H9 (cell line): ENCODE results near the gene CAGE1. TPM values are rescaled to one million over a fixed set of nuclear protein-coding genes. Genes with fewer than 3 reads are reported as not detected.

Source experiments
- DNase-seq: peaks from one replicate; pipeline ENCODE4 v3.0.0-alpha.2; 2017
- H2AFZ ChIP-seq: one replicate; pipeline ENCODE4 v1.6.1; 2013; ENCODE audit warnings: mild to moderate bottlenecking, low read length, control low read depth, moderate library complexity
- H2AK5ac ChIP-seq: 2 replicates; pipeline ENCODE4 v1.6.1; 2013; ENCODE audit warnings: low read length, control low read depth, mixed read lengths; ENCODE audit not compliant: insufficient read length
- H2BK120ac ChIP-seq: one replicate; pipeline ENCODE4 v1.6.1; 2013; ENCODE audit warnings: low read depth, mild to moderate bottlenecking, low read length, control low read depth, inconsistent platforms; ENCODE audit not compliant: poor library complexity, severe bottlenecking
- H2BK12ac ChIP-seq: 2 replicates; pipeline ENCODE4 v1.6.1; 2013; ENCODE audit warnings: low read length, control low read depth, mixed read lengths, low read depth; ENCODE audit not compliant: insufficient read length
- H2BK15ac ChIP-seq: 2 replicates; pipeline ENCODE4 v1.6.1; 2013; ENCODE audit warnings: low read depth, low read length, control low read depth
- H2BK20ac ChIP-seq: one replicate; pipeline ENCODE4 v1.6.1; 2013; ENCODE audit warnings: low read depth, mild to moderate bottlenecking, low read length, control low read depth, inconsistent platforms; ENCODE audit not compliant: poor library complexity, severe bottlenecking
- H2BK5ac ChIP-seq: 2 replicates; pipeline ENCODE4 v1.6.1; 2013; ENCODE audit warnings: low read length, control low read depth, mixed read lengths; ENCODE audit not compliant: insufficient read length
- H3K14ac ChIP-seq: 2 replicates; pipeline ENCODE4 v1.6.1; 2013; ENCODE audit warnings: low read length, control low read depth; ENCODE audit not compliant: insufficient read depth
- H3K18ac ChIP-seq: 2 replicates; pipeline ENCODE4 v1.6.1; 2013; ENCODE audit warnings: low read depth, mild to moderate bottlenecking, mixed read lengths, low read length, control low read depth; ENCODE audit not compliant: insufficient read length
- H3K23ac ChIP-seq: 2 replicates; pipeline ENCODE4 v1.6.1; 2013; ENCODE audit warnings: low read length, control low read depth, mixed read lengths, low read depth; ENCODE audit not compliant: insufficient read length
- H3K23me2 ChIP-seq: 2 replicates; pipeline ENCODE4 v1.6.1; 2013; ENCODE audit warnings: low read depth, mild to moderate bottlenecking, mixed read lengths, low read length, control low read depth; ENCODE audit not compliant: insufficient read length, poor library complexity, severe bottlenecking
- H3K27ac ChIP-seq: 2 replicates; pipeline ENCODE4 v1.5.1; 2013; ENCODE audit warnings: low read length, control low read depth, mixed read lengths, low read depth; ENCODE audit not compliant: insufficient read length
- H3K27me3 ChIP-seq: 2 replicates; pipeline ENCODE4 v1.6.1; 2013; ENCODE audit warnings: low read length, control low read depth, inconsistent platforms; ENCODE audit not compliant: insufficient read depth
- H3K4ac ChIP-seq: 2 replicates; pipeline ENCODE4 v1.6.1; 2013; ENCODE audit warnings: low read depth, mild to moderate bottlenecking, control low read depth, inconsistent platforms, low read length, moderate library complexity
- H3K4me1 ChIP-seq: 2 replicates; pipeline ENCODE4 v1.6.1; 2013; ENCODE audit warnings: low read length, control low read depth, inconsistent platforms; ENCODE audit not compliant: insufficient read depth
- H3K4me2 ChIP-seq: 2 replicates; pipeline ENCODE4 v1.6.1; 2013; ENCODE audit warnings: low read length, control low read depth, mixed read lengths; ENCODE audit not compliant: insufficient read length, insufficient read depth
- H3K56ac ChIP-seq: 2 replicates; pipeline ENCODE4 v1.6.1; 2013; ENCODE audit warnings: low read depth, mild to moderate bottlenecking, mixed read lengths, low read length, control low read depth; ENCODE audit not compliant: insufficient read length
- H3K79me1 ChIP-seq: 2 replicates; pipeline ENCODE4 v1.6.1; 2013; ENCODE audit warnings: low read depth, mild to moderate bottlenecking, moderate library complexity, low read length, control low read depth, inconsistent platforms; ENCODE audit not compliant: insufficient read depth, poor library complexity, severe bottlenecking
- H3K79me2 ChIP-seq: 2 replicates; pipeline ENCODE4 v1.6.1; 2013; ENCODE audit warnings: low read length, control low read depth, inconsistent platforms; ENCODE audit not compliant: insufficient read depth
- H3K9ac ChIP-seq: 2 replicates; pipeline ENCODE4 v1.6.1; 2013; ENCODE audit warnings: low read length, control low read depth, mixed read lengths; ENCODE audit not compliant: insufficient read length; ENCODE audit errors: extremely low read depth
- H3K9me3 ChIP-seq: one replicate; pipeline ENCODE4 v1.6.1; 2013; ENCODE audit warnings: low read depth, low read length, inconsistent platforms; ENCODE audit not compliant: control insufficient read depth
- H3T11ph ChIP-seq: one replicate; pipeline ENCODE4 v1.6.1; 2013; ENCODE audit warnings: mild to moderate bottlenecking, low read length, control low read depth, inconsistent platforms
- H4K20me1 ChIP-seq: one replicate; pipeline ENCODE4 v1.6.1; 2013; ENCODE audit not compliant: control insufficient read depth, insufficient read length, insufficient read depth
- H4K5ac ChIP-seq: 2 replicates; pipeline ENCODE4 v1.6.1; 2013; ENCODE audit warnings: low read depth, mild to moderate bottlenecking, mixed read lengths, low read length, control low read depth; ENCODE audit not compliant: insufficient read length
- H4K8ac ChIP-seq: replicated peaks from 2 replicates; pipeline ENCODE4 v1.6.1; 2013; ENCODE audit warnings: low read length, control low read depth, mixed read lengths, low read depth; ENCODE audit not compliant: insufficient read length
- H4K91ac ChIP-seq: 2 replicates; pipeline ENCODE4 v1.6.1; 2013; ENCODE audit warnings: low read depth, mild to moderate bottlenecking, moderate library complexity, mixed read lengths, low read length, control low read depth; ENCODE audit not compliant: insufficient read length
- H3K27ac Mint-ChIP-seq, 3 experiments: 2 replicates in 2 of 3; 3 replicates in 1 of 3; pipeline ENCODE4 v1.8.0; 2020 to 2021; ENCODE audit warnings: mixed read lengths in 3 of 3, mild to moderate bottlenecking in 1 of 3, moderate library complexity in 1 of 3
- H3K27me3 Mint-ChIP-seq: 2 replicates; pipeline ENCODE4 v1.8.0; 2021; ENCODE audit warnings: low read depth, mild to moderate bottlenecking, moderate library complexity, mixed read lengths
- H3K36me3 Mint-ChIP-seq, 3 experiments: 2 replicates in 2 of 3; 3 replicates in 1 of 3; pipeline ENCODE4 v1.8.0; 2020 to 2021; ENCODE audit warnings: low read depth in 3 of 3, mixed read lengths in 3 of 3; ENCODE audit not compliant: insufficient read depth in 1 of 3
- H3K4me1 Mint-ChIP-seq, 2 experiments: 2 replicates each; pipeline ENCODE4 v1.8.0; 2020; ENCODE audit warnings: mixed read lengths in 2 of 2
- H3K4me3 Mint-ChIP-seq, 2 experiments: 2 replicates in 1 of 2; 3 replicates in 1 of 2; pipeline ENCODE4 v1.8.0; 2020 to 2021; ENCODE audit warnings: mild to moderate bottlenecking in 2 of 2, mixed read lengths in 2 of 2, moderate library complexity in 1 of 2
- H3K9me3 Mint-ChIP-seq, 2 experiments: 2 replicates in 1 of 2; 3 replicates in 1 of 2; pipeline ENCODE4 v1.8.0; 2020; ENCODE audit warnings: mild to moderate bottlenecking in 2 of 2, mixed read lengths in 2 of 2, moderate library complexity in 1 of 2
- WGBS: extraction: QIAGEN DNeasy Blood & Tissue Kit; methylation state at CpG from one replicate; pipeline ENCODE4 v1.1.7; 2013; ENCODE audit warnings: missing lambda C conversion rate, low lambda C conversion rate, mixed read lengths; ENCODE audit not compliant: insufficient read length; ENCODE audit errors: extremely low coverage; 5-methylcytosine and 5-hydroxymethylcytosine counted together
- total RNA-seq: library from RNA; stranded (reverse); gene quantifications from 2 replicates; pipeline ENCODE4 v1.2.1, GENCODE V29; 2021
- TF ChIP-seq, protein P1 (sequence below): fragments of 200-600 bp; sonication (generic); conservative IDR thresholded peaks from 3 replicates; pipeline ENCODE4 v1.8.0; 2021; ENCODE audit warnings: antibody characterized with exemption, mild to moderate bottlenecking

Gene CAGE1
- total RNA-seq, 1 experiment from 2014 or later: 0.28 TPM

DNA sequence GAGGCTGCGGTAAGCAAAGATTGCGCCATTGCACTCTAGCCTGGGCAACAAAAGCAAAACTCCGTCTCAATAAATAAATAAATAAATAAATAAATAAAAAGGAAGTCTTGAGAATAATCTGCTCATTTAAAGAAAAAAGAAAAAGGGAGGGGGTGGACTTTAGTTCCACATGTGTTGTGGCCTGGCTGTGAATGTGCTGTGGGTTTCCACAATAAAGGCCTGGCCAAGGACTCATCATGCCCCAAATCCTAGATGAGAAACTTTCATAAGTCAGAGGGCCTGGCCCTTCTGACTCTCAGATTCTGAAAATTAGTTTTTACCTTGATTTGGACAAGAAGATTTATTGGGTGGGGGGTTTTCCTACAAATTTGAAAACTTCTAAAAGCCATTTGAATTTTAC is 48.5 kb upstream of the CAGE1 start:
- Histone ChIP-seq H2BK15ac (no peak overlapping the region), H3K27me3 (no peaks in the 10 kb centered on the region), H3K9me3 (no peaks in the 10 kb centered on the region), H3K79me1 (no peaks in the 10 kb centered on the region), H4K91ac (no peak overlapping the region), H2BK120ac (no peak overlapping the region), H2AFZ (no peak overlapping the region), H3K27ac (no peak overlapping the region), H4K20me1 (no peaks in the 10 kb centered on the region), H3K14ac (no peak overlapping the region), H3K23me2 (no peaks in the 10 kb centered on the region), H3K4me1 (no peaks in the 10 kb centered on the region), H3K23ac (no peak overlapping the region), H4K8ac (no peak overlapping the region), H3K9ac (no peak overlapping the region), H3K56ac (no peak overlapping the region), H2AK5ac (no peak overlapping the region), H3K4me2 (no peak overlapping the region), H3T11ph (no peak overlapping the region), H3K4ac (no peak overlapping the region), H3K79me2 (no peaks in the 10 kb centered on the region), H2BK20ac (no peak overlapping the region), H2BK12ac (no peak overlapping the region), H4K5ac (no peak overlapping the region), H2BK5ac (no peak overlapping the region), H3K18ac (no peak overlapping the region)
- peaks cover 0 to 6% of the 10 kb centered on the region in 2 experiments; a peak in 2 of 4 replicates for H3K4me1 Mint-ChIP-seq
- 0 out of 2 replicates have a peak, but pooled peaks cover 1% of the 10 kb centered on the region for H3K27me3 Mint-ChIP-seq
- peaks cover 0 to 2% of the 10 kb centered on the region in 2 experiments; a peak in 1 of 5 replicates for H3K9me3 Mint-ChIP-seq
- no CpG with 5 or more reads among the region's 3 CpGs for WGBS
- H3K27ac Mint-ChIP-seq: no peak overlapping the region
- H3K4me3 Mint-ChIP-seq: no peak overlapping the region
- TF ChIP-seq, protein P1, sequence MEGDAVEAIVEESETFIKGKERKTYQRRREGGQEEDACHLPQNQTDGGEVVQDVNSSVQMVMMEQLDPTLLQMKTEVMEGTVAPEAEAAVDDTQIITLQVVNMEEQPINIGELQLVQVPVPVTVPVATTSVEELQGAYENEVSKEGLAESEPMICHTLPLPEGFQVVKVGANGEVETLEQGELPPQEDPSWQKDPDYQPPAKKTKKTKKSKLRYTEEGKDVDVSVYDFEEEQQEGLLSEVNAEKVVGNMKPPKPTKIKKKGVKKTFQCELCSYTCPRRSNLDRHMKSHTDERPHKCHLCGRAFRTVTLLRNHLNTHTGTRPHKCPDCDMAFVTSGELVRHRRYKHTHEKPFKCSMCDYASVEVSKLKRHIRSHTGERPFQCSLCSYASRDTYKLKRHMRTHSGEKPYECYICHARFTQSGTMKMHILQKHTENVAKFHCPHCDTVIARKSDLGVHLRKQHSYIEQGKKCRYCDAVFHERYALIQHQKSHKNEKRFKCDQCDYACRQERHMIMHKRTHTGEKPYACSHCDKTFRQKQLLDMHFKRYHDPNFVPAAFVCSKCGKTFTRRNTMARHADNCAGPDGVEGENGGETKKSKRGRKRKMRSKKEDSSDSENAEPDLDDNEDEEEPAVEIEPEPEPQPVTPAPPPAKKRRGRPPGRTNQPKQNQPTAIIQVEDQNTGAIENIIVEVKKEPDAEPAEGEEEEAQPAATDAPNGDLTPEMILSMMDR: no peak
- no peak for DNase-seq
- H3K36me3 Mint-ChIP-seq: no peaks in the 10 kb centered on the region
